A549 (cell line): ENCODE results near the gene MSX2. TPM values are rescaled to one million over a fixed set of nuclear protein-coding genes. Genes with fewer than 3 reads are reported as not detected.

Source experiments
- ATAC-seq, 2 experiments: fragments of 200-7000 bp in 1 of 2; fragments of >200 bp in 1 of 2; cut with Nextera tagmentation in 1 of 2; cut with Tn5 transposase in 1 of 2; 3 replicates each; pipeline versions ENCODE4 v1.8.0 to v1.9.1; 2018 to 2020; ENCODE audit warnings: mild to moderate bottlenecking in 1 of 2, moderate library complexity in 1 of 2
- CTCF ChIA-PET: fragments of 300-600 bp; sonication (Branson Sonifier 250); formaldehyde crosslinking; extraction: SDS; loops from one replicate; lab custom pipeline; 2021; ENCODE audit warnings: antibody characterized with exemption, inconsistent platforms; lab: Yijun Ruan, JAX
- POLR2A ChIA-PET: fragments of 350-600 bp; formaldehyde crosslinking; extraction: SDS; loops from one replicate; lab custom pipeline; 2021; ENCODE audit warnings: antibody characterized with exemption, inconsistent platforms; lab: Yijun Ruan, JAX
- DNase-seq, 2 experiments: peaks; one replicate each; pipeline versions ENCODE4 v3.0.0 to v3.0.0-alpha.2; 2011 to 2016; ENCODE audit warnings: low read depth in 1 of 2, low spot score in 1 of 2
- FAIRE-seq: peaks from 2 replicates; lab custom pipeline; 2011; peaks lifted over from hg19 to GRCh38; lab: Jason Lieb, UNC
- H3K27ac ChIP-seq, 2 experiments: fragments of >200 bp; sonication (Bioruptor Twin); formaldehyde crosslinking; 3 replicates each; pipeline ENCODE4 v1.5.1; 2016 to 2017
- H3K4me1 ChIP-seq: fragments of >200 bp; sonication (Bioruptor Twin); formaldehyde crosslinking; 3 replicates; pipeline ENCODE4 v1.6.1; 2016
- H3K4me2 ChIP-seq: fragments of >200 bp; sonication (Bioruptor Twin); formaldehyde crosslinking; 3 replicates; pipeline ENCODE4 v1.6.1; 2016
- H3K4me3 ChIP-seq: fragments of >200 bp; sonication (Bioruptor Twin); formaldehyde crosslinking; 3 replicates; pipeline ENCODE4 v1.5.1; 2016
- H3K9me3 ChIP-seq: fragments of >200 bp; sonication (Bioruptor Twin); formaldehyde crosslinking; 3 replicates; pipeline ENCODE4 v1.6.1; 2016
- CEBPB ChIP-seq, 2 experiments: fragments of >200 bp in 1 of 2; sonication (Bioruptor Twin) in 1 of 2; formaldehyde crosslinking in 1 of 2; IDR thresholded peaks; 2 replicates each; pipeline ENCODE4 v1.6.1; 2012 to 2016
- CHD2 ChIP-seq: fragments of 150-350 bp; IDR thresholded peaks from 2 replicates; pipeline ENCODE4 v1.6.1; 2014; ENCODE audit warnings: low read length; ENCODE audit not compliant: partially characterized antibody
- CHD4 ChIP-seq: fragments of 200-600 bp; sonication (generic); IDR thresholded peaks from 2 replicates; pipeline ENCODE4 v1.6.1; 2016; ENCODE audit warnings: antibody characterized with exemption, mild to moderate bottlenecking, borderline replicate concordance
- CTCF ChIP-seq: fragments of >200 bp; sonication (Bioruptor Twin); formaldehyde crosslinking; IDR thresholded peaks from 3 replicates; pipeline ENCODE4 v1.5.1; 2016
- EHF ChIP-seq: fragments of 250-450 bp; sonication (Bioruptor Pico); IDR thresholded peaks from 2 replicates; pipeline ENCODE4 v1.5.0; 2020; ENCODE audit warnings: mild to moderate bottlenecking
- EHMT2 ChIP-seq: fragments of 200-600 bp; sonication (generic); IDR thresholded peaks from 2 replicates; pipeline ENCODE4 v1.6.1; 2016; ENCODE audit warnings: antibody characterized with exemption, low read depth, mild to moderate bottlenecking, moderate library complexity
- FOXS1 ChIP-seq: fragments of 250-450 bp; sonication (Bioruptor Pico); IDR thresholded peaks from 2 replicates; pipeline ENCODE4 v1.5.0; 2020; ENCODE audit warnings: mild to moderate bottlenecking, moderate library complexity
- GATA3 ChIP-seq: IDR thresholded peaks from 2 replicates; pipeline ENCODE4 v1.6.1; 2012; ENCODE audit warnings: borderline replicate concordance
- HES2 ChIP-seq: fragments of >200 bp; sonication (Bioruptor Twin); formaldehyde crosslinking; IDR thresholded peaks from 2 replicates; pipeline ENCODE4 v1.6.1; 2016
- HMGXB4 ChIP-seq: fragments of 250-450 bp; sonication (Bioruptor Pico); IDR thresholded peaks from 2 replicates; pipeline ENCODE4 v1.5.0; 2021; ENCODE audit warnings: mild to moderate bottlenecking, moderate library complexity, borderline replicate concordance
- HOXA7 ChIP-seq: fragments of 250-450 bp; sonication (Bioruptor Pico); IDR thresholded peaks from 2 replicates; pipeline ENCODE4 v1.5.0; 2020; ENCODE audit warnings: mild to moderate bottlenecking, moderate library complexity
- KDM1A ChIP-seq: fragments of 200-600 bp; sonication (generic); IDR thresholded peaks from 2 replicates; pipeline ENCODE4 v1.6.1; 2016; ENCODE audit warnings: low read depth, mild to moderate bottlenecking
- KDM5A ChIP-seq: fragments of 200-600 bp; sonication (generic); IDR thresholded peaks from 2 replicates; pipeline ENCODE4 v1.6.1; 2016; ENCODE audit warnings: antibody characterized with exemption, mild to moderate bottlenecking
- MAX ChIP-seq: IDR thresholded peaks from 2 replicates; pipeline ENCODE4 v1.6.1; 2012
- MAZ ChIP-seq: fragments of 150-350 bp; IDR thresholded peaks from 2 replicates; pipeline ENCODE4 v1.6.1; 2014; ENCODE audit warnings: antibody characterized with exemption, low read depth, low read length, borderline replicate concordance
- NPAS2 ChIP-seq: fragments of 250-450 bp; sonication (Bioruptor Pico); IDR thresholded peaks from 2 replicates; pipeline ENCODE4 v1.8.0; 2022; ENCODE audit warnings: mild to moderate bottlenecking, moderate library complexity, borderline replicate concordance
- NR3C1 ChIP-seq: fragments of >200 bp; sonication (Bioruptor Twin); formaldehyde crosslinking; IDR thresholded peaks from 3 replicates; pipeline ENCODE4 v1.6.1; 2017
- POLR2A ChIP-seq: IDR thresholded peaks from 2 replicates; pipeline ENCODE4 v1.6.1; 2012; ENCODE audit warnings: mild to moderate bottlenecking, low read length
- POLR2AphosphoS2 ChIP-seq: conservative IDR thresholded peaks from 2 replicates; pipeline ENCODE4 v1.6.1; 2012; ENCODE audit warnings: low read length, improper control_type of control experiment, inconsistent platforms
- RAD21 ChIP-seq, 2 experiments: fragments of >200 bp in 1 of 2; sonication (Bioruptor Twin) in 1 of 2; formaldehyde crosslinking in 1 of 2; IDR thresholded peaks in 1 of 2; conservative IDR thresholded peaks in 1 of 2; 2 replicates in 1 of 2; 3 replicates in 1 of 2; pipeline ENCODE4 v1.6.1; 2012 to 2018; ENCODE audit warnings: inconsistent platforms in 1 of 2
- SMC3 ChIP-seq: fragments of >200 bp; sonication (Bioruptor Twin); formaldehyde crosslinking; IDR thresholded peaks from 3 replicates; pipeline ENCODE4 v1.6.1; 2018; ENCODE audit warnings: inconsistent platforms
- TFCP2L1 ChIP-seq: fragments of 250-450 bp; sonication (Bioruptor Pico); IDR thresholded peaks from 2 replicates; pipeline ENCODE4 v1.5.0; 2021; ENCODE audit warnings: mild to moderate bottlenecking
- USF2 ChIP-seq: fragments of 450-650 bp; IDR thresholded peaks from 2 replicates; pipeline ENCODE4 v1.6.1; 2014; ENCODE audit warnings: antibody characterized with exemption
- ZFP36 ChIP-seq: fragments of 450-650 bp; IDR thresholded peaks from 2 replicates; pipeline ENCODE4 v1.6.1; 2014; ENCODE audit warnings: borderline replicate concordance; ENCODE audit not compliant: partially characterized antibody
- ZSCAN20 ChIP-seq: fragments of 250-450 bp; sonication (Bioruptor Pico); IDR thresholded peaks from 2 replicates; pipeline ENCODE4 v1.8.0; 2022; ENCODE audit warnings: mild to moderate bottlenecking, moderate library complexity
- WGBS: methylation state at CpG from one replicate; pipeline ENCODE4 v1.1.6; 2017; ENCODE audit errors: missing lambda C conversion rate; 5-methylcytosine and 5-hydroxymethylcytosine counted together
- polyA plus RNA-seq, 4 experiments: library from polyadenylated mRNA; depleted of rRNA in 3 of 4; stranded (reverse); fragments of >200 nt; fragmentation: RNase III in 1 of 4; extraction: RNeasy Plus Mini Kit Qiagen cat#74134 plus additional on column Dnase treatment in 1 of 4; gene quantifications; 2 replicates in 3 of 4; 3 replicates in 1 of 4; pipeline ENCODE4 v1.2.3, GENCODE V29; 2011 to 2017
- TF ChIP-seq, protein P1 (sequence below): fragments of 150-350 bp; IDR thresholded peaks from 2 replicates; pipeline ENCODE4 v1.6.1; 2014; ENCODE audit warnings: low read depth, mild to moderate bottlenecking, low read length
- TF ChIP-seq, protein P2 (sequence below): fragments of >200 bp; sonication (Bioruptor Twin); formaldehyde crosslinking; IDR thresholded peaks from 3 replicates; pipeline ENCODE4 v1.6.1; 2016

Gene MSX2
- polyA plus RNA-seq, 2 of the 4 experiments (the other 2 are of a cell fraction): 2.4 to 2.6 TPM

DNA sequence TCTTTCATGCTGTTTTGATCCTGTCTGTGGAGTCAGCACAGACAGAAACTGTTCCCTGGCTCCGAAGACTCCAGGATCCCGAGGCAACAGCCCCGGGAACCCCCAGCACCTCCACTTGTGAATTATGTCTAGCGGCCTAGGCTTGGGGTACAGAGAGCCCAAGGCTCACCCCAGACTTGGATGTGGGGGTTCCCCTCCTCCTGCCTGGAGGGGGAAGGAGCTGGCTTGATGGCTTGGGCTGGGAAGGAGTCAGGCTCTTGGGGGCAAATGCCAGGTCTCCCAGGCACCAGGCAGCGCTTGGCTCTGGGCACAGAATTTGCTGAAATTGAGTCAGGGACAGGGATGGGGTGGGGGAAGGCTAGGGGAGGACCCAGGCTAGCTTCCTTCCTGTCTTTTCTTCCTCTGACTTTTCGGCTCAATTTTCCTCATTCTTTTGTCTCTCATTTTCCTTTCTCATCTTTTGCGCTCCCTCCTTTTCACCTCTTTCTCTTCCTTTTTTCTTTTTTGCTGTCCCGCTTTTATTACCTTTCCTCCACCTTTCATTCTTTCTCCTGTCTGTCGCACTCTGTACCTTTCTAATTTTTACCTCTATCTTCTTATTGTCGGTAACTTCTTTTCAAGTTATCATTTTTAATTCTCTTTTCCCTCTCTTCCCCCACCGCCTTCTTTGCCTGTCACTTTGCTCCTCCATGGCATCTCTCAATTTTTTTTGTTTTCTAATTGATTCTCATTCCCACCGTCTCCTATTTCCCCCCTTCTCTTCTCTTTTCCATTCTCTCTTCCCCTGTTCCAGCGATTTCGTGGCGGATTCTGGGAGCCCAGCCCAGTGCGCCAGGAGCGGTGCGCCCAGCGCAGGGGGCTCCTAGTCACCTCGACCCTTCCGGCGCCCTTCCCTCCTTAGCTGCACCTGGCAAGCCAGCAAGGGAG lies 10.5 kb downstream of the MSX2 start:
- H3K4me3 ChIP-seq: peak overlapping the region; percentile 43; the same call in 2 of the 3 replicates
- no peak for DNase-seq

DNA sequence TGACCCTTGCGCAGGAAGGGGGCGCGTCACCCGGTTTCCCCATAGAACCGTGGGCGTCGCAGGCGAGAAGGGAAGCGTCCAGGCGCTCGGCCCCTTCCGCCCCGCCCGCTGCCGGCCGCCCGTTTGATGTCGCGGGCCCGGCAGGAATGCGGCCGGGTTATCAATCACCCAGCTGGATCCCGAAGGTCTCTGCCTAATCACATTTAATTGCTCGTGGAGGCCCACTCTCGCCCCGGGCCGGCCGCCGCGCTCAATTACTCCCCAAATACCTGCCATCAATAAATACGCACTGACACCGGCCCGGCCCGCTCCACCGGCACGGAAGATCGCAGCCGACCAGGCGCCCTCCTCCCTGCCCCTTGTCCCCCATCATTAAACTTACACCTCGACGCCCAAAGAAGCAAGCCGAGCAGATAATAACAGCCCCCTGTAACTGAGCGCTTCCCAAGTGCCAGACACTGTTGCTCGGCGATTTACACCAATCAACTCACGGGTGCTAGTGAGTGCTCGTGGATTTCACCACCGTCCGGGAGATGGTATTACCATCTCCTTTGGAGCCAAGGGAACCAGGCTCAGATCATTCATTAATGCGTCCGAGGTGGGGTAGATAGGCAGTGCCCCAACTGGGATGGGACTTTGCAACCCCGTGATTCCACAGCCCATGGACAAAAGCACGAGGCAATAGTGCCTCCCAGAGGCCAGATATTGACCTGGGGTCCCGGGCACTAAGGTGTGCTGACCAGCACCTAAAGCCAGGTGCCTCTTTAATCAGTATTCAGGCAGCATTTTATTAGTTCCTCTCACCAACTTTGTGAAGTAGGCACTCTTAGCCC lies 11.3 kb downstream of the MSX2 start:
- Histone ChIP-seq H3K27ac (peak overlapping the region in 1 of 2 experiments; percentile 44; a peak in 1 of 6 replicates), H3K4me2 (peak overlapping the region; percentile 92), H3K9me3 (no peaks in the 10 kb centered on the region), H3K4me3 (peak overlapping the region; percentile 43), H3K4me1 (no peaks in the 10 kb centered on the region)
- POLR2A ChIA-PET: no interaction called here
- WGBS: 45% methylated on average over 47 of the region's 54 CpGs
- peak; percentile 84 to 92 for ATAC-seq
- CTCF ChIA-PET: interaction anchor here (0.5 to 4.1 kb wide), 19 partner anchors 8 to 823 kb away, joined by 3 to 100 read pairs (median 4); no protein-coding TSS in a partner anchor
- DNase-seq: peak; percentile 34 to 76
- no peak for FAIRE-seq
- TF ChIP-seq CHD2 (no peak), POLR2AphosphoS2 (no peak), HMGXB4 (CRISPR knock-in tag) (no peak), CHD4 (no peak), EHF (CRISPR knock-in tag) (no peak), CEBPB (IDR thresholded peaks at IDR 0.05) (no peak), HOXA7 (CRISPR knock-in tag) (no peak), CTCF (peak; percentile 86), RAD21 (conservative IDR thresholded peaks at IDR 0.05 in 1 of 2, IDR thresholded peaks at IDR 0.05 in 1 of 2) (peak; percentile 88 to 93), EHMT2 (no peak), USF2 (no peak)
- TF ChIP-seq, protein P1, sequence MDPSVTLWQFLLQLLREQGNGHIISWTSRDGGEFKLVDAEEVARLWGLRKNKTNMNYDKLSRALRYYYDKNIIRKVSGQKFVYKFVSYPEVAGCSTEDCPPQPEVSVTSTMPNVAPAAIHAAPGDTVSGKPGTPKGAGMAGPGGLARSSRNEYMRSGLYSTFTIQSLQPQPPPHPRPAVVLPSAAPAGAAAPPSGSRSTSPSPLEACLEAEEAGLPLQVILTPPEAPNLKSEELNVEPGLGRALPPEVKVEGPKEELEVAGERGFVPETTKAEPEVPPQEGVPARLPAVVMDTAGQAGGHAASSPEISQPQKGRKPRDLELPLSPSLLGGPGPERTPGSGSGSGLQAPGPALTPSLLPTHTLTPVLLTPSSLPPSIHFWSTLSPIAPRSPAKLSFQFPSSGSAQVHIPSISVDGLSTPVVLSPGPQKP: no peak

More for the DNA sequence above, 10.5 kb downstream of the MSX2 start:
- WGBS: 80% methylated on average over 21 of the region's 22 CpGs
- H3K9me3 ChIP-seq: no peaks in the 10 kb centered on the region
- peak overlapping the region; percentile 92 for H3K4me2 ChIP-seq
- ATAC-seq (no peak), FAIRE-seq (no peak)
- CTCF ChIA-PET: interaction anchor here (0.5 to 4.1 kb wide), 8 partner anchors 9 to 822 kb away, joined by 3 to 100 read pairs (median 4); no protein-coding TSS in a partner anchor
- TF ChIP-seq MAZ: no peak
- TF ChIP-seq SMC3: no peak
- no peak for TF ChIP-seq ZSCAN20 (CRISPR knock-in tag)
- no peak for TF ChIP-seq FOXS1 (CRISPR knock-in tag)
- no peak for TF ChIP-seq ZFP36
- TF ChIP-seq CEBPB (IDR thresholded peaks at IDR 0.05): no peak
- no peak for TF ChIP-seq GATA3
- no peak for TF ChIP-seq USF2
- no peak for TF ChIP-seq NPAS2
- no peak for TF ChIP-seq NR3C1
- TF ChIP-seq POLR2A: no peak
- no peak for TF ChIP-seq KDM1A
- no peak for TF ChIP-seq POLR2AphosphoS2
- no peak for TF ChIP-seq HES2
- no peak for TF ChIP-seq TFCP2L1
- TF ChIP-seq KDM5A: no peak
- TF ChIP-seq MAX: no peak
- TF ChIP-seq, protein P2, sequence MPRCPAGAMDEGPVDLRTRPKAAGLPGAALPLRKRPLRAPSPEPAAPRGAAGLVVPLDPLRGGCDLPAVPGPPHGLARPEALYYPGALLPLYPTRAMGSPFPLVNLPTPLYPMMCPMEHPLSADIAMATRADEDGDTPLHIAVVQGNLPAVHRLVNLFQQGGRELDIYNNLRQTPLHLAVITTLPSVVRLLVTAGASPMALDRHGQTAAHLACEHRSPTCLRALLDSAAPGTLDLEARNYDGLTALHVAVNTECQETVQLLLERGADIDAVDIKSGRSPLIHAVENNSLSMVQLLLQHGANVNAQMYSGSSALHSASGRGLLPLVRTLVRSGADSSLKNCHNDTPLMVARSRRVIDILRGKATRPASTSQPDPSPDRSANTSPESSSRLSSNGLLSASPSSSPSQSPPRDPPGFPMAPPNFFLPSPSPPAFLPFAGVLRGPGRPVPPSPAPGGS: no peak
- POLR2A ChIA-PET: no interaction called here
- no peaks in the 10 kb centered on the region for H3K4me1 ChIP-seq
- H3K27ac ChIP-seq: peak overlapping the region in 1 of 2 experiments; percentile 44; a peak in 1 of 6 replicates
